ENCODE results near the gene PARP16. TPM values are rescaled to one million over a fixed set of nuclear protein-coding genes. Genes with fewer than 3 reads are reported as not detected.
A peak's percentile ranks its signal among the peaks of the same experiment; 100 is the strongest.

PARP16 gene
- total RNA-seq, 2 experiments from 2014 or later = 16.2 to 16.8 TPM

DNA sequence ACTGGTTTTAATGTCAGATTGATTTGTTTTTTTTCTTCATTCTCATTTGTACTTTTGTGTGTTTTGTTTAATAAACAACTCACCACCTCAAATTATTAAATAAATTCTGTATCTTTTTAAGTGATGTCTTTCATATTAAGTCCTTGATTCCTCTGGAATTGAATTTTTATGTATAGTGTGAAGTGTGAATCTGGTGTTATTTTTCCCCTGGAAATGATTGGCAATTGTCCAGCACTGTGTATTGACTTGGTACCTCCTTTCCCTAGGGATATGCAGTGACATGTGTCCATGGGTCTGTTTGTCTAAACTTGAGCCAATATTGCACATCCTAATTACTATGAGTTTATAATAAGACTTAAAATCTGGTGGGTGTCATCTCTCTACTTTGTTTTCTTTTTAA is 19.9 kb upstream of the PARP16 start:
- H3K9me3 Mint-ChIP-seq = no peaks in the 10 kb centered on the region
- CTCF ChIA-PET = no interaction called here
- H3K36me3 Mint-ChIP-seq (ENCODE audit: low read depth) = no peaks in the 10 kb centered on the region
- peaks cover 19% of the 10 kb centered on the region for H3K4me1 Mint-ChIP-seq (ENCODE audit: low read depth)
- intact Hi-C loops (cut with micrococcal nuclease) = loop anchor here (10.0 kb wide), 1 partner anchor 1188 kb away; the partner anchor contains the start of gene SNAPC5
- no peak for DNase-seq
- H3K4me3 Mint-ChIP-seq = no peak overlapping the region
- H3K27ac Mint-ChIP-seq = no peak overlapping the region
- peaks cover 4% of the 10 kb centered on the region for H3K27me3 Mint-ChIP-seq (ENCODE audit: low read depth)

DNA sequence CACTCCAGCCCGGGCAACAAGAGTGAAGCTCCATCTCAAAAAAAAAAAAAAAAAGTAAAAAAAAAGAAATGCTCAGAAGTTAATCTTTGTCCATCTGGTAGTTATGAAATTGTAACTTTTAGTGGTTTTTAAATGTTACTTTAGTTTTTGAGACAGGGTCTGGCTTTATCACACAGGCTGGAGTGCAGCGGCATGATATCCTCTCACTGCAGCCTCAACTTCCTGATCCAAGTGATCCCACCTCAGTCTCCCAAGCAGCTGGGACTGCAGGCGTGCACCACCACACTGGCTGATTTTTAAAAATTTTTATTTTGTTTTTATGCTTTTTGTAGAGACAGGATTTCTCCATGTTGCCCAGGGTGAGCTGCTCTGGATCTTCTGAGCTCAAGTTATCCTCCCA is 19.1 kb upstream of the PARP16 start:
- no peaks in the 10 kb centered on the region for H3K36me3 Mint-ChIP-seq (ENCODE audit: low read depth)
- H3K4me3 Mint-ChIP-seq = no peak overlapping the region
- H3K27me3 Mint-ChIP-seq (ENCODE audit: low read depth) = peaks cover 4% of the 10 kb centered on the region
- no peaks in the 10 kb centered on the region for H3K9me3 Mint-ChIP-seq
- intact Hi-C loops (cut with micrococcal nuclease) = loop anchor here (2.0 to 10.0 kb wide), 2 partner anchors 411 to 1189 kb away; partner anchors contain the start of gene SNAPC5
- CTCF ChIA-PET = interaction anchor here (0.6 to 2.3 kb wide), 3 partner anchors 14 to 249 kb away, joined by 4 to 14 read pairs (median 4); no protein-coding TSS in a partner anchor
- H3K4me1 Mint-ChIP-seq (ENCODE audit: low read depth) = peaks cover 19% of the 10 kb centered on the region
- peak overlapping the region; percentile 97 for H3K27ac Mint-ChIP-seq
- no peak for DNase-seq

DNA sequence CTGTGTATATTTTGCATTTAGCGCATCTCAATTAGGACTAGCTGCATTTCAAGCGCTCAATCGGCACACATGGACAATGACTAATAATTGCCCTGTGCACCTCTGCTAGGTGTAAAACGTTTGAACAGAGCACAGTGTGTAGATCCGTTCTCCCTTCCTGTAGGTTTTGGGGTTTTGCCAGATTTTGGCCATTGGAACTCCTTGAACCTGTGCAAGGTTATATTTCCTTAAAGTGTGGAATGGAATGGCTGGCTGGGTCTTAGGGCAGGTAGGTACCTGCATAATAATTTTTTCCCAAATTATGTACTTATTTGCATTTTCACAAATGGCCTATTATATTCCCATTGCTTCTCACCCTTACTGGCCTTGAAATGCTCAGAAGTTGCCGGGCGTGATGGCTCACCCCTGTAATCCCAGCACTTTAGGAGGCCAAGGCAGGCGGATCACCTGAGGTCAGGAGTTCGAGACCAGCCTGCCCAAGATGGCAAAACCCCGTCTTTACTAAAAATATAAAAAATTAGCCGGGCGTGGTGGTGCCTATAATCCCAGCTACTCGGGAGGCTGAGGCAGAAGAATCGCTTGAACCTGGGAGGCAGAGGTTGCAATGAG is 18.6 kb upstream of the PARP16 start:
- Mint-ChIP-seq H3K27ac (peak overlapping the region; percentile 97), H3K4me3 (peak overlapping the region; percentile 89), H3K27me3 (ENCODE audit: low read depth) (peaks cover 4% of the 10 kb centered on the region), H3K9me3 (no peaks in the 10 kb centered on the region), H3K4me1 (ENCODE audit: low read depth) (peaks cover 23% of the 10 kb centered on the region), H3K36me3 (ENCODE audit: low read depth) (no peaks in the 10 kb centered on the region)
- intact Hi-C loops (cut with micrococcal nuclease) = loop anchor here (2.0 to 10.0 kb wide), 2 partner anchors 410 to 1190 kb away; partner anchors contain the start of gene SNAPC5
- no peak for DNase-seq
- CTCF ChIA-PET = interaction anchor here (0.6 to 2.3 kb wide), 7 partner anchors 14 to 249 kb away, joined by 3 to 14 read pairs (median 4); partner anchors contain the start of gene CILP

DNA sequence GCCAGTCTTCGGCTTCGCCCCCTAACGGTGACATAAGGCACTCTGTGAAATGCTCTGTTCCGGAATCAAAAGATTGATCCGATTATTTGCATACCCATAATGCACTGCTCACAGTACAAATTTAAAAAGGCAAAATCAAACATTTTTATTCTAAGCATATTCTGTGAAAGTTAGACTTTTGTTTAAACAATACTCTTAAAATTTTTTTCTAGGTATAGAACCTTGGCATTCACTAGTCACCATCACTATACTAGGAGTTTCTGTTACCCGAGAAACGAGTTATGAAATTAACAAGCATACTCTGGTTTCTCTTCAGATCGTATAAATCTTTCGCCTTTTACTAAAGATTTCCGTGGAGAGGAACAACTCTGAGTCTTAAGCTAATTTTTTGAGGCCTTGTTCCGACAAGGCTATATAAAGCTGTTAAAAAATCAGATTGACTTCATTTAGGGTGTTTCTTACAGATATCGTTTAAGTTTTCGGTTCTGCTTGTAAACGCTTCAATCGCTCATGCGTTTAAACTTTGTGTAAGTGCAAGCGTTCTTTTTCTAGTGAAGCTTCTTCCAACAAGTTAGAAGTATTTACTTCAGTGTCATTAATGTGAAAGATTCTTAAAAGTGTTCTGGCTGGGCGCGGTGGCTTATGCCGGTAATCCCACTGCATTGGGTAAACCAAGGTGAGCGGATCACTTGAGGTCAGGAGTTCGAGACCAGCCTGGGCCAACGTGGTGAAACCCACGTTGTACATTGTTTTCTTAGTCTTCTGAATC is 17.9 kb upstream of the PARP16 start, which contains the start of gene RNU5B-1:
TSS of gene RNU5B-1 (plus strand) at position 297 of the 769 bp plus-strand sequence.
- intact Hi-C loops (cut with micrococcal nuclease) = loop anchor here (1.0 to 10.0 kb wide), 7 partner anchors 8 to 1190 kb away; partner anchors contain the start of genes CLPX, DPP8, PARP16 and RNU5A-1
- H3K9me3 Mint-ChIP-seq = no peaks in the 10 kb centered on the region
- no peaks in the 10 kb centered on the region for H3K36me3 Mint-ChIP-seq (ENCODE audit: low read depth)
- peaks cover 24% of the 10 kb centered on the region for H3K4me1 Mint-ChIP-seq (ENCODE audit: low read depth)
- CTCF ChIA-PET = interaction anchor here (0.9 to 2.3 kb wide), 6 partner anchors 15 to 93 kb away, joined by 3 to 14 read pairs (median 4); partner anchors contain the start of gene CILP
- peaks cover 4% of the 10 kb centered on the region for H3K27me3 Mint-ChIP-seq (ENCODE audit: low read depth)
- peak within 1 kb of the TSS; percentile 97 for H3K27ac Mint-ChIP-seq
- peak; percentile 86 for DNase-seq
- H3K4me3 Mint-ChIP-seq = peak within 1 kb of the TSS; percentile 89

DNA sequence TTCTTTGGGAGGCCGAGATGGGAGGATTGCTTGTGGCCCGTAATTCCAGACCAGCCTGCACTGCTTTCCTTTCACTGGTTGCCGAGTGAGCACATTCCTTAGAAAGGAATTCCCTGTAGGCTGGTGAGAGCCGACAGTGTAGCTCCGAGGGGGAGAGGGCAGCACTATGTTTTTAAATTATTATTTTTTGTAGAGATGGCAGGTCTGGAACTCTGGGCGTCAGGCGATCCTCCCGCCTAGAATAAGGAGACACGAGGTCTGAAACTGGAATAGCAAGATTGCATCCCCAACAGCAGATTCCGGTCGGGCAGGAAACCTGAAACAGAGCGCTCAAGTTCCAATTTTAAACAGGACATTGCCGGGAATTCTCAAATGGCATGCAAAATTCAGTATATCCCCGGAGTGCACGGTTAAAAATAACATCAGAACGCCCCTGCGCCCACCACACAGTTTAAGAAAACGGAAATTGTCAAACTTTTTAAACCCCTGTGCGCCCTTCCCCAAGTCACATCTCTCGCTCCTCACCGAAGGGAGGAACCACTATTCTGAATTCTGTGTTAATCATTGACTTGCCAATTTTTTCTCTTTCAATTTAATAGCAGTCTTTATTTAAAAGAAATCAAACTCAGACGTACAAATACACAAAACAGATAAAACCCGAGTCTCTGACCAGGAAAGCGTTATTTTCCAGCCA is 17.2 kb upstream of the PARP16 start:
- intact Hi-C loops (cut with micrococcal nuclease) = loop anchor here (1.0 to 10.0 kb wide), 7 partner anchors 8 to 1191 kb away; partner anchors contain the start of genes CLPX, DPP8, PARP16 and RNU5A-1
- H3K27me3 Mint-ChIP-seq (ENCODE audit: low read depth) = peaks cover 4% of the 10 kb centered on the region
- peaks cover 24% of the 10 kb centered on the region for H3K4me1 Mint-ChIP-seq (ENCODE audit: low read depth)
- peak; percentile 34 for DNase-seq
- H3K36me3 Mint-ChIP-seq (ENCODE audit: low read depth) = no peaks in the 10 kb centered on the region
- H3K27ac Mint-ChIP-seq = peak overlapping the region; percentile 97
- H3K4me3 Mint-ChIP-seq = peak overlapping the region; percentile 89
- no peaks in the 10 kb centered on the region for H3K9me3 Mint-ChIP-seq
- CTCF ChIA-PET = interaction anchor here (2.3 kb wide), 1 partner anchor 16 kb away, joined by 14 read pairs; no protein-coding TSS in a partner anchor

DNA sequence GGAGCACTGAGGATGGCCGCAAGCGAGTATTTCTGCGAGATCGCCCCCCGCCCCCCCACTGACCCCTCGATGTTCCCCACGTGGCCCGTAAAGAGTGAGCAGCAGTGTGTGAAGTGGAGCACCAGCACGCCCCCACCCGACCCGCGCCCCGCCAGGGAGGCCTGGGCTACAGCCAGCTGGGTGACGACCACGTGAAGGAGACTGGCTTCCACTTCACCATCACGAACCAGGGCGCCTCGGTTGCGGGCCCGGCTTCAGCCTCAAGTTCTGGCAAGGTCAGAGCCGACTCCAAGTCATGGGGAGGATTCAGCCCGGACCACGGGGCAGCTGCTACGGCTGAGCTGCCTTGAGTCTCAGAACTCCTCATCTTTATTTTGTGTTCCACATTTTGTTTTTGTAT is 15.4 kb upstream of the PARP16 start:
- intact Hi-C loops (cut with micrococcal nuclease) = loop anchor here (5.0 to 10.0 kb wide), 2 partner anchors 465 to 1193 kb away; partner anchors contain the start of gene SNAPC5
- no peak overlapping the region for H3K27ac Mint-ChIP-seq
- H3K4me3 Mint-ChIP-seq = no peak overlapping the region
- H3K36me3 Mint-ChIP-seq (ENCODE audit: low read depth) = no peaks in the 10 kb centered on the region
- DNase-seq = no peak
- CTCF ChIA-PET = no interaction called here
- no peaks in the 10 kb centered on the region for H3K9me3 Mint-ChIP-seq
- peaks cover 4% of the 10 kb centered on the region for H3K27me3 Mint-ChIP-seq (ENCODE audit: low read depth)
- H3K4me1 Mint-ChIP-seq (ENCODE audit: low read depth) = peaks cover 35% of the 10 kb centered on the region

DNA sequence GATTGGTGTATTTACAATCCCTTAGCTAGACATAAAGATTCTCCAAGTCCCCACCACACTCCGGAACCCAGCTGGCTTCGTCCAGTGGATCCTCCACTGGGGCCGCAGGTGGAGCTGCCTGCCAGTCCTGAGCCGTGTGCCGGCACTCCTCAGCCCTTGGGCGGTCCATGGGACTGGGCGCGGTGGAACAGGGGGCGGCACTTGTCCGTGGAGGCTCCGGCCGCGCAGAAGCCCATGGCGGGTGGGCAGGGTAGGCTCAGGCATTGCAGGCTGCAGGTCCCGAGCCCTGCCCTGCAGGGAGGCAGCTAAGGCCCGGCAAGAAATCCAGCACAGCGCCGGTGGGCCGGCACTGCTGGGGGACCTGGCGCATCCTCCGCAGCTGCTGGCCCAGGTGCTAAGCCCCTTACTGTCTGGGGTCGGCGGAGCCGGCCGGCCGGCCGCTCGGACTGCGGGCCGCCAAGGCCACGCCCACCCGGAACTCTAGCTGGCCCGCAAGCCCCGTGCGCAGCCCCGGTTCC is 14.3 kb upstream of the PARP16 start:
- DNase-seq = no peak
- intact Hi-C loops (cut with micrococcal nuclease) = loop anchor here (5.0 to 10.0 kb wide), 2 partner anchors 464 to 1194 kb away; partner anchors contain the start of gene SNAPC5
- Mint-ChIP-seq H3K27me3 (ENCODE audit: low read depth) (peaks cover 5% of the 10 kb centered on the region), H3K27ac (peak overlapping the region; percentile 65), H3K9me3 (no peaks in the 10 kb centered on the region), H3K4me3 (no peak overlapping the region), H3K36me3 (ENCODE audit: low read depth) (no peaks in the 10 kb centered on the region), H3K4me1 (ENCODE audit: low read depth) (peaks cover 35% of the 10 kb centered on the region)
- CTCF ChIA-PET = interaction anchor here (0.8 to 1.3 kb wide), 3 partner anchors 18 to 84 kb away, joined by 3 read pairs; no protein-coding TSS in a partner anchor

DNA sequence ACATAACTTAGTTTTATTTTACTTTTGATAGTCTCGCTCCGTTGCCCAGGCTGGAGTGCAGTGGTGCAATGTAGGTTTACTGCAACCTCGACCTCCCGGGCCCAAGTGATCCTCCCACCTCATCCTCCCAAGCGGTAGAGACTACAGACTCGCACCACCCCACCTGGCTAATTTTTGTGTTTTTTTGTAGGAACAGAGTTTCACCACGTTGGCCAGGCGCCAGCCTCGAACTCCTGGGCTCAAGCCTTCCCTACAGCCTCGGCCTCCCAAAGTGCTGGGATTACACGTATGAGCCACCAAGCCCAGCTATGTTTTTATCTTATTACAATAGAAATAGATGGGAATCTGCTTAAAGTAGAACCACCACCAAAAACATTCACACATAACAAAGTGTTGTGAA is 12.0 kb upstream of the PARP16 start:
- peak overlapping the region; percentile 70 for H3K4me3 Mint-ChIP-seq
- DNase-seq = no peak
- intact Hi-C loops (cut with micrococcal nuclease) = loop anchor here (5.0 kb wide), 1 partner anchor 494 kb away; the partner anchor contains the start of gene DENND4A
- H3K9me3 Mint-ChIP-seq = no peaks in the 10 kb centered on the region
- peak overlapping the region; percentile 81 for H3K27ac Mint-ChIP-seq
- peaks cover 2% of the 10 kb centered on the region for H3K27me3 Mint-ChIP-seq (ENCODE audit: low read depth)
- no peaks in the 10 kb centered on the region for H3K36me3 Mint-ChIP-seq (ENCODE audit: low read depth)
- CTCF ChIA-PET = interaction anchor here (1.0 to 1.8 kb wide), 4 partner anchors 23 to 263 kb away, joined by 3 to 4 read pairs (median 4); no protein-coding TSS in a partner anchor
- H3K4me1 Mint-ChIP-seq (ENCODE audit: low read depth) = peaks cover 25% of the 10 kb centered on the region

DNA sequence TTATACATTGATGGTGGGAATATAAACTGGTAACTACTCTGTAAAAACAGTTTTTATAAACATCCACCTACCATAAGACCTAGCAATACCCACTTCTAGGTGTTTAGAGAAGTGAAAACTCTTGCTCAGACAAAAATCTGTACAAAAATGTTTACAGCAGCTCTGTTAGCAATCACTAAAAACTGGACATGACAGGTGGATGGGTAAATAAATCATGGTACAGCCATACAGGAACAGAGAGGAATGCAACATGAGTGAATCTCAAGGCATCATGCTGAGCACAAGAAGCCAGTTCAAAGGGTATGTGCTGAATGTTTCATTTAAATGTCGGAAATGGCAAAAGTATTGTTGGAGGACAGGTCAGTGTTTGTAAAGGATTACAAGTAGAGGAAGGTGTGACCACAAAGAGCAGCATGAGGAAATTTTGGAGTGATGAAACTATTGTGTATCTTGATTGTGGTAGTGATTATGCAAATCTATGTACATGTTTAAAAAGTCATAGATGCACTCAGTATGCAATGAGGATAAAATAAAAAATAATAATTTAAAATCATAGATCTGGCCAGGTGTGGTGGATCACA is 6.3 kb upstream of the PARP16 start:
- DNase-seq = no peak
- Mint-ChIP-seq H3K27ac (no peak overlapping the region), H3K4me1 (ENCODE audit: low read depth) (peaks cover 13% of the 10 kb centered on the region), H3K36me3 (ENCODE audit: low read depth) (no peaks in the 10 kb centered on the region), H3K27me3 (ENCODE audit: low read depth) (peaks cover 2% of the 10 kb centered on the region), H3K4me3 (no peak overlapping the region), H3K9me3 (no peaks in the 10 kb centered on the region)
- intact Hi-C loops (cut with micrococcal nuclease) = no loop called here
- CTCF ChIA-PET = no interaction called here

DNA sequence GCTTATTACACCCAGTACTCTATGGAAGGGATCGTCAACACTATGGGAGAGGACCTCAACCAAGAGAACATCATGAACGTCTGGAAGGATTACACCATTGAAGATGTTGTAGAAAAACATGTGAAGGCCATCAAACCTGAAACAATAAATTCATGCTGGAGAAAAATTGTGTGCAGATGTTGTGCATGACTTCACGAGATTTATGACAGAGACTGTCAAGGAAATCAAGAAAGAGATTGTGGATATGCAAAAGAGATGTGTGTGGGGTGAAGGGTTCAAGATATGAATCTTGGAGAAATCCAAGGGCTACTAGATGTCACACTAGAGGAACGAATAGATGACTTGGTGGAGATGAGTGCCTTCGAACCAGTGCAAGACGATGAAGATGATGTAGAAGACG is 3.5 kb upstream of the PARP16 start:
- H3K9me3 Mint-ChIP-seq = no peaks in the 10 kb centered on the region
- no peak overlapping the region for H3K27ac Mint-ChIP-seq
- no peak for DNase-seq
- no peaks in the 10 kb centered on the region for H3K36me3 Mint-ChIP-seq (ENCODE audit: low read depth)
- peaks cover 16% of the 10 kb centered on the region for H3K4me1 Mint-ChIP-seq (ENCODE audit: low read depth)
- CTCF ChIA-PET = no interaction called here
- intact Hi-C loops (cut with micrococcal nuclease) = no loop called here
- no peak overlapping the region for H3K4me3 Mint-ChIP-seq
- H3K27me3 Mint-ChIP-seq (ENCODE audit: low read depth) = no peaks in the 10 kb centered on the region

DNA sequence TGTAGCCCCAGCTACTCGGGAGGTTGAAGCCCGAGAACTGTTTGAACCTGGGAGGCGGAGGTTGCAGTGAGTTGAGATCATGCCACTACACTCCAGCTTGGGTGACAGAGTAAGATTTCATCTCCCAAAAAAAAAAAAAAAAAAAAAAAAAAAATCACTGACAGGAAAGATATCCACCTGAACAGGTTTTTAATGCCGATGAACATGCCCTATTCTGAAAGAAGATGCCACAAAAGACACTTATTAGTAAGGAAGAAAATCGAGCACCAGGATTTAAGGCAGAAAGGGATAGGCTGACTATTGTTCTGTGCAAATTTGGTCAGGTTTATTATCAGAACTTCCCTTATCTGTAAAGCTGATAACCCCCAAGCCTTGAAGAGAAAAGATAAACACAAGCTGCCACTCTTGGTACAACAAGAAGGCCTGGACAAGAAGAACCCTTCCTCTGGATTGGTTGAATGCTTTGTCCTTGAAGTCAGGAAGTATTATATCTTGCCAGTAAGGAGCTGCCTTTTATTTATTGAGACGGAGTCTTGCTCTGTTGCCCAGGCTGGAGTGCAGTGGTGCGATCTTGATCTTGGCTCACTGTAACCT is 2.7 kb upstream of the PARP16 start:
- peaks cover 17% of the 10 kb centered on the region for H3K4me1 Mint-ChIP-seq (ENCODE audit: low read depth)
- no peaks in the 10 kb centered on the region for H3K9me3 Mint-ChIP-seq
- no peak overlapping the region for H3K27ac Mint-ChIP-seq
- no peak overlapping the region for H3K4me3 Mint-ChIP-seq
- DNase-seq = no peak
- no peaks in the 10 kb centered on the region for H3K36me3 Mint-ChIP-seq (ENCODE audit: low read depth)
- H3K27me3 Mint-ChIP-seq (ENCODE audit: low read depth) = no peaks in the 10 kb centered on the region
- intact Hi-C loops (cut with micrococcal nuclease) = no loop called here
- CTCF ChIA-PET = no interaction called here

Measured in activated naive CD4-positive, alpha-beta T cell treated with anti-CD3 and anti-CD28 coated beads for 36 hours (primary cell).